AG04449 (cell line): Measurements from ENCODE around the gene BCR.

Experiments used
- CTCF ChIA-PET: fragments of 350-600 bp; formaldehyde crosslinking; extraction: SDS; loops from one replicate; lab custom pipeline; 2021; ENCODE audit warnings: antibody characterized with exemption; lab: Yijun Ruan, JAX
- POLR2A ChIA-PET: fragments of 400-600, 350-600 bp; formaldehyde crosslinking; extraction: SDS; loops from one replicate; lab custom pipeline; 2020; ENCODE audit warnings: antibody characterized with exemption, inconsistent platforms; lab: Yijun Ruan, JAX
- DNase-seq: peaks from one replicate; pipeline ENCODE4 v3.0.0-alpha.2; 2010; ENCODE audit warnings: low read depth, low spot score
- H3K4me3 ChIP-seq: 2 replicates; pipeline ENCODE4 v1.5.1; 2011; ENCODE audit warnings: low read depth, mild to moderate bottlenecking, control low read depth, low read length
- CTCF ChIP-seq: IDR thresholded peaks from one replicate; pipeline ENCODE4 v1.5.1; 2011; ENCODE audit warnings: mild to moderate bottlenecking, moderate library complexity, low read length, control low read depth, inconsistent platforms; ENCODE audit not compliant: insufficient read depth; ENCODE audit errors: missing control alignments

Gene BCR

DNA sequence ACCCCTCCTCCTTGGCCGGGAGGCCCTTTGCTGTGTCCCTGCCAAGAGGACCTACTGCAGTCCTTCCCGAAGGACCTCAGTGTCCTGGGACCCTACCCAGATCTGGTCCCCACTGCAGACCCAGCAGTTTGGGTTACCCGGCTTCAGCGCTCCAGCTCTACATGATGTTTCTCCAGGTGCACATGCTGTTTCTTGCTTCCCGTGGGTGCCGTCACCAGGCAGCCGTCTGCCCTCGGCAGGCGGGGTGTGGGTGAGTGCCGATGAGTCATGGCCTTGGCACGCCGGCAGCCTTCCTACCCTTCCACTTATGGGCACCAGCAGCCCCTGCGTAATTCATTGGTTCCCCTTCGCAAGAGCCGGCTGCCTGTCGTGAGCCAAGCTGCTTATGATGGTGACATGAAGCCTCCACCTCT, 101.8 kb downstream of the BCR start:
- TF ChIP-seq CTCF, result no peak
- ChIA-PET POLR2A (interaction anchor here (1.3 kb wide), 1 partner anchor 103 kb away, joined by 6 read pairs; the partner anchor contains the start of gene BCR), CTCF (interaction anchor here (0.6 to 34.4 kb wide), 38 partner anchors 8 to 325 kb away, joined by 3 to 953 read pairs (median 5); partner anchors contain the start of genes BCR and RAB36)
- no peak overlapping the region for H3K4me3 ChIP-seq
- DNase-seq, result no peak

DNA sequence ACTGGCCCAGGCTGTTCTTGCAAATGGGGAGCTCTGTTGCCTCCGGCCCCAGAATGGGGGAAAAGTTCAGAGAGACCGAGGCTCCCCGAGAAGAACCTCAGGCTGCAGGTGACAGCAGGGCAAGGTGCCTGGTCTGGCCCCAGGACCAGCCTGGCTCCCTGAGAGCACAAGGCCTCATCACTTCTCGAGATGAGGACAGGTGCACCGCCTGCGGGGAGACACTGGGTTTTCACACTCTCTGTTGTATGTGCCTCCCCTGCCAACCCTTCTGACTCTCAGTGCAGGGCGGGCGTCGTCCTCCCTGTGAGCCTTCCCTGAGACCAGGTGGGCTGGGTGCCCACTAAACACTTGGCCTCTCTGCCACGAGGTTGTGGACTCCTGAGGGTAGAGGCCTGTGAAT, 102.2 kb downstream of the BCR start:
- no peak for TF ChIP-seq CTCF
- DNase-seq, result no peak
- POLR2A ChIA-PET, result interaction anchor here (1.3 kb wide), 1 partner anchor 103 kb away, joined by 6 read pairs; the partner anchor contains the start of gene BCR
- no peak overlapping the region for H3K4me3 ChIP-seq
- CTCF ChIA-PET, result interaction anchor here (0.6 to 34.4 kb wide), 34 partner anchors 8 to 326 kb away, joined by 3 to 953 read pairs (median 6); partner anchors contain the start of genes BCR and RAB36

GRCh38 chr22:23282986-23283385, 102.7 kb downstream of the BCR start:
- no peak for TF ChIP-seq CTCF
- no peak overlapping the region for H3K4me3 ChIP-seq
- POLR2A ChIA-PET, result no interaction called here
- CTCF ChIA-PET, result interaction anchor here (0.7 to 34.4 kb wide), 15 partner anchors 9 to 146 kb away, joined by 3 to 953 read pairs (median 8); partner anchors contain the start of genes BCR and RAB36
- DNase-seq, result no peak

- H3K4me3 ChIP-seq, result no peak overlapping the region
- CTCF ChIA-PET, result interaction anchor here (1.0 to 34.4 kb wide), 5 partner anchors 11 to 120 kb away, joined by 3 to 953 read pairs (median 5); partner anchors contain the start of gene BCR
- POLR2A ChIA-PET, result no interaction called here
- no peak for DNase-seq
- TF ChIP-seq CTCF, result no peak
Measured at GRCh38 chr22:23283591-23284503, 103.5 kb downstream of the BCR start.

- no peak overlapping the region for H3K4me3 ChIP-seq
- DNase-seq, result no peak
- POLR2A ChIA-PET, result no interaction called here
- no peak for TF ChIP-seq CTCF
- CTCF ChIA-PET, result interaction anchor here (1.2 to 34.4 kb wide), 6 partner anchors 10 to 325 kb away, joined by 4 to 953 read pairs (median 6); partner anchors contain the start of gene BCR
Measured at GRCh38 chr22:23284504-23285033, 104.3 kb downstream of the BCR start.
